Naive thymus-derived CD8-positive, alpha-beta T cell (primary cell): Measurements from ENCODE around the gene PGLYRP4. TPM values are rescaled to one million over a fixed set of nuclear protein-coding genes. Genes with fewer than 3 reads are reported as not detected.
A peak's percentile ranks its signal among the peaks of the same experiment; 100 is the strongest.
"Not testable (repeated sequence)": the region's sequence is repeated elsewhere in the genome, so short reads cannot be mapped to it uniquely, and the experiment has no call there.

Source experiments
- ATAC-seq, 2 donors: fragments of 150-1000 bp; cut with Tn5 transposase in 1 of 2; sonication (Bioruptor Pico), chemical (Tn5 transposase) in 1 of 2; 1 replicate in 1 of 2; 2 replicates in 1 of 2; pipeline ENCODE4 v1.10.0; 2021; ENCODE audit warnings: mild to moderate bottlenecking in 2 of 2, moderate library complexity in 2 of 2
- POLR2A ChIA-PET: fragments of 350-600 bp; sonication (Branson Sonifier 250); formaldehyde crosslinking; loops from one replicate; lab custom pipeline; 2021; ENCODE audit warnings: antibody characterized with exemption; lab: Charles Lee
- DNase-seq, 10 donors: peaks; one replicate each; pipeline versions ENCODE4 v3.0.0 to v3.0.0-alpha.2; 2020 to 2022
- H3K27ac Mint-ChIP-seq, 10 donors: one replicate each; pipeline ENCODE4 v1.8.0; 2020 to 2022; ENCODE audit warnings: mild to moderate bottlenecking in 10 of 10, mixed read lengths in 10 of 10, moderate library complexity in 4 of 10, inconsistent platforms in 1 of 10
- H3K27me3 Mint-ChIP-seq, 5 donors: one replicate each; pipeline ENCODE4 v1.8.0; 2021 to 2022; ENCODE audit warnings: mixed read lengths in 5 of 5
- H3K36me3 Mint-ChIP-seq, 3 donors: one replicate each; pipeline ENCODE4 v1.8.0; 2020 to 2022; ENCODE audit warnings: mixed read lengths in 3 of 3, mild to moderate bottlenecking in 2 of 3, inconsistent platforms in 1 of 3
- H3K4me1 Mint-ChIP-seq, 4 donors: one replicate each; pipeline ENCODE4 v1.8.0; 2021 to 2022; ENCODE audit warnings: mixed read lengths in 4 of 4
- H3K4me3 Mint-ChIP-seq, 10 donors: one replicate each; pipeline ENCODE4 v1.8.0; 2020 to 2022; ENCODE audit warnings: mild to moderate bottlenecking in 10 of 10, mixed read lengths in 10 of 10, moderate library complexity in 6 of 10, inconsistent platforms in 1 of 10
- H3K9me3 Mint-ChIP-seq, 9 donors: one replicate each; pipeline ENCODE4 v1.8.0; 2020 to 2022; ENCODE audit warnings: mixed read lengths in 9 of 9, mild to moderate bottlenecking in 3 of 9, inconsistent platforms in 1 of 9, moderate library complexity in 1 of 9
- polyA plus RNA-seq, 3 donors: library from polyadenylated mRNA; unstranded; fragments of 300-500 nt; fragmentation: Illumina TruSeq; gene quantifications; one replicate each; pipeline ENCODE4 v1.2.3, GENCODE V29; 2021
- total RNA-seq, 8 experiments: library from RNA in 2 of 8; stranded (reverse) in 2 of 8; gene quantifications; one replicate each; pipeline ENCODE4 v1.2.3 and lab custom pipeline; 2021 to 2026

Gene PGLYRP4
- total and polyA plus RNA-seq, 5 experiments from 2014 or later, result not detected

DNA sequence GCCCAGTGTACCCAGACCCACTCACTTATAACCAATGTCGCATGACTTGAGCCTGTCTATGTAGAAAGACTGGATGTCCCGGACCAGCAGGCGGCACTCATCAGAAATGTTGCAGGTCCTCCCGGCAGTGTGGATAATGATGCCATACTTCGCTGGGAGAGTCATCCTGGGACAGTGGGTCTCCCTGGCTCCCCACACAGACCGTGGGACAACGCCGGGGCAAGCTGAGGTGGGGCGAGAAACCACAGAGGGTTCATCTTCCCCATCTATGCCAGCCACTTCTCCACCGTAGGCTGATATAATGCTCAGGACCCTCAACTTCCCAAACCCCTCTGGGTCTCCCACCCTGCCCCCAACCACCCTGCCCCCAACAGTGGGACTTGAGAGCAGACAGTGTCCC, 8.3 kb downstream of the PGLYRP4 start:
- peak overlapping the region in 2 of 10 donors; percentile 4 to 8 for H3K27ac Mint-ChIP-seq
- H3K4me3 Mint-ChIP-seq, result peak overlapping the region in 4 of 10 donors; percentile 14 to 64 (median 45)
- H3K36me3 Mint-ChIP-seq, result no peaks in the 10 kb centered on the region
- ATAC-seq (no peak), DNase-seq (no peak)
- peaks cover 27 to 50% (median 38%) of the 10 kb centered on the region in 4 donors for H3K4me1 Mint-ChIP-seq
- peaks cover 5 to 29% (median 19%) of the 10 kb centered on the region in 5 donors for H3K27me3 Mint-ChIP-seq
- POLR2A ChIA-PET, result no interaction called here
- no peaks in the 10 kb centered on the region for H3K9me3 Mint-ChIP-seq

GRCh38 chr1:153339802-153340201, 8.8 kb downstream of the PGLYRP4 start:
- H3K4me3 Mint-ChIP-seq, result peak overlapping the region in 8 of 10 donors; percentile 14 to 64 (median 42)
- peaks cover 5 to 29% (median 18%) of the 10 kb centered on the region in 5 donors for H3K27me3 Mint-ChIP-seq
- no peaks in the 10 kb centered on the region for H3K36me3 Mint-ChIP-seq
- H3K27ac Mint-ChIP-seq, result peak overlapping the region in 7 of 10 donors; percentile 4 to 73 (median 32)
- POLR2A ChIA-PET, result no interaction called here
- no peaks in the 10 kb centered on the region for H3K9me3 Mint-ChIP-seq
- ATAC-seq (peak; percentile 46 to 72), DNase-seq (peak in 2 of 10 donors; percentile 23 to 26)
- H3K4me1 Mint-ChIP-seq, result peaks cover 27 to 45% (median 33%) of the 10 kb centered on the region in 4 donors

- Mint-ChIP-seq H3K9me3 (peaks cover 0 to 3% (median 0%) of the 10 kb centered on the region in 9 donors), H3K27ac (peak overlapping the region in 1 of 10 donors; percentile 38), H3K36me3 (no peaks in the 10 kb centered on the region), H3K4me1 (peaks cover 15 to 29% (median 20%) of the 10 kb centered on the region in 4 donors), H3K4me3 (no peak overlapping the region), H3K27me3 (peaks cover 5 to 14% (median 11%) of the 10 kb centered on the region in 5 donors)
- POLR2A ChIA-PET, result no interaction called here
- ATAC-seq (no peak), DNase-seq (no peak)
Measured at GRCh38 chr1:153337980-153338853, 10.4 kb downstream of the PGLYRP4 start.

DNA sequence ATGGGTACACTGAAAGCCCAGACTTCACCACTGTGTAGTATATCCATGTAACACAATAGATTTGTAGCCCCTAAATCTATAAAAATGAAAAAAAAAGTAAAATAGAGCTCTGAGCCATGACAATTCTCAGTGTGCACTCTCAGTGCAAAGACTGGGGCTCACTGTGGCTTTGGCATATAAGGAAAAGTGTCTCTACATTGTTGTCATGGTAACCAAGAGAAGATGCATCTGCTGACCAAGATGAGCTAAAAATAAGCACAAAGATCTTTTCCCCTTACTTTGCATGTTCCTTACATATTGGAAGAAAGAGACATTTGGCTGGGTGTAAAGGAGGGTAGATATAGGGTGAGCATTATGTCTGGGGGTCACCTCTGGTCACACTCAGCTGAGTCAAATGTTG, 12.0 kb downstream of the PGLYRP4 start:
- H3K4me1 Mint-ChIP-seq, result peaks cover 12 to 28% (median 20%) of the 10 kb centered on the region in 4 donors
- no peak overlapping the region for H3K4me3 Mint-ChIP-seq
- peaks cover 0 to 8% (median 0%) of the 10 kb centered on the region in 5 donors for H3K27me3 Mint-ChIP-seq
- POLR2A ChIA-PET, result no interaction called here
- ATAC-seq (no peak), DNase-seq (no peak)
- no peak overlapping the region for H3K27ac Mint-ChIP-seq
- peaks cover 0 to 19% (median 10%) of the 10 kb centered on the region in 9 donors for H3K9me3 Mint-ChIP-seq
- peaks cover 0 to 12% (median 10%) of the 10 kb centered on the region in 3 donors for H3K36me3 Mint-ChIP-seq

DNA sequence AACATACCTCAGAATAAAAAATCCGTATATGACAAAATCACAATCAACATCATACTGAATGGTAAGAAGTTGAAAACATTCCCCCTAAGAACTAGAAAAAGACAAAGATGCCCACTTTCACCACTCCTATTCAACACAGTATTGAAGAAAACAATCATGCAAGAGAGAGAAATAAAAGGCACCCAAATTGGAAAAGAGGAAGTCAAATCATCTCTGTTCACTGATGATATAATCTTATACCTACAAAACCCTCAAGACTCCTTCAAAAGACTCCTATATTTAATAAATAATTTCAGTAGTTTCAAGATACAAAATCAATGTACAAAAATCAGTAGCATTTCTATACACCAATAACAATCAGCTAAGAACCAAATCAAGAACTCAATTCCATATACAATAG, 14.7 kb downstream of the PGLYRP4 start:
- Mint-ChIP-seq H3K36me3 (peaks cover 0 to 29% (median 17%) of the 10 kb centered on the region in 3 donors), H3K4me1 (peaks cover 0 to 9% (median 5%) of the 10 kb centered on the region in 4 donors), H3K27me3 (peaks cover 0 to 15% (median 5%) of the 10 kb centered on the region in 5 donors), H3K4me3 (no peak overlapping the region), H3K9me3 (peaks cover 7 to 40% (median 30%) of the 10 kb centered on the region in 9 donors), H3K27ac (no peak overlapping the region)
- DNase-seq, result no peak
- POLR2A ChIA-PET, result no interaction called here
- ATAC-seq, result no peak

- Mint-ChIP-seq H3K9me3 (peaks cover 15 to 85% (median 40%) of the 10 kb centered on the region in 9 donors), H3K4me1 (no peaks in the 10 kb centered on the region), H3K27me3 (peaks cover 0 to 27% (median 5%) of the 10 kb centered on the region in 5 donors), H3K36me3 (peaks cover 2 to 38% (median 19%) of the 10 kb centered on the region in 3 donors), H3K4me3 (no peak overlapping the region), H3K27ac (no peak overlapping the region)
- ATAC-seq, result no peak
- no peak for DNase-seq
- POLR2A ChIA-PET, result no interaction called here
Measured at GRCh38 chr1:153324912-153325311, 23.7 kb downstream of the PGLYRP4 start.

DNA sequence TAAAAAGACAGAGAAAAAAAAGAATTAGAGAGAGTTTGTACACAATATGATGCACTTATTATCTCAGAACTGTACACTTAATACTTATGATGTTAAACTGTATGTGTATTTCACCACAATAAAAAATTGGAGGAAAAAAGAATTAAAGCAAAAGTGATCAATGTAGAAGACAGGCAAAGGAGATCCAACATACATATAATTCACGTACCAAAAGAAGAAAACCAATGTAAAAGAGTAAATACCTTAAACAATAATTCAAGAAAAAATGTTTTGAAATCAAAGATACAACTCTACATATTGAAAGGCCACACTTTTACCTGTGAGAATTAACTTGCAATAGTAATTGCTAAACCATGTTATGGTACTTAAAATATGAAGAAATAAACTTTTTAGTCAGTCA, 26.1 kb downstream of the PGLYRP4 start:
- peaks cover 6 to 61% (median 27%) of the 10 kb centered on the region in 9 donors for H3K9me3 Mint-ChIP-seq
- H3K36me3 Mint-ChIP-seq, result peaks cover 2 to 24% (median 17%) of the 10 kb centered on the region in 3 donors
- no peak for ATAC-seq
- POLR2A ChIA-PET, result no interaction called here
- DNase-seq, result no peak
- no peak overlapping the region for H3K4me3 Mint-ChIP-seq
- no peak overlapping the region for H3K27ac Mint-ChIP-seq
- no peaks in the 10 kb centered on the region for H3K4me1 Mint-ChIP-seq
- H3K27me3 Mint-ChIP-seq, result peaks cover 11 to 31% (median 14%) of the 10 kb centered on the region in 5 donors

GRCh38 chr1:153318145-153318544, 30.5 kb downstream of the PGLYRP4 start:
- H3K4me1 Mint-ChIP-seq, POLR2A ChIA-PET, H3K4me3 Mint-ChIP-seq, DNase-seq, H3K27ac Mint-ChIP-seq, ATAC-seq: not testable (repeated sequence)
- peaks cover 17 to 39% (median 26%) of the 10 kb centered on the region in 5 donors for H3K27me3 Mint-ChIP-seq
- peaks cover 2 to 24% (median 9%) of the 10 kb centered on the region in 3 donors for H3K36me3 Mint-ChIP-seq
- peaks cover 2 to 32% (median 19%) of the 10 kb centered on the region in 9 donors for H3K9me3 Mint-ChIP-seq

GRCh38 chr1:153316013-153316412, 32.6 kb downstream of the PGLYRP4 start:
- ATAC-seq, H3K4me3 Mint-ChIP-seq, H3K27ac Mint-ChIP-seq, DNase-seq, H3K4me1 Mint-ChIP-seq, POLR2A ChIA-PET, H3K36me3 Mint-ChIP-seq: not testable (repeated sequence)
- Mint-ChIP-seq H3K27me3 (peaks cover 17 to 34% (median 29%) of the 10 kb centered on the region in 5 donors), H3K9me3 (peaks cover 0 to 11% (median 2%) of the 10 kb centered on the region in 9 donors)

DNA sequence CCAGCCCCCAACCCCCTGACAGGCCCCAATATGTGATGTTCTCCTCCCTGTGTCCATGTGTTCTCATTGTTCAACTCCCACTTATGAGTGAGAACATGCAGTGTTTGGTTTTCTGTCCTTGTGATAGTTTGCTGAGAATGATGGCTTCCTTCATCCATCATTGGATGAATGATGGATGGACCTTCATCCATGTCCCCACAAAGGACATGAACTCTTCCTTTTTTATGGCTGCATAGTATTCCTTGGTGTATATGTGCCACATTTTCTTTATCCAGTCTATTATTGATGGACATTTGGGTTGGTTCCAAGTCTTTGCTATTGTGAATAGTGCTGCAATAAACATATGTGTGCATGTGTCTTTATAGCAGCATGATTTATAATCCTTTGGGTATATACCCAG, 34.3 kb downstream of the PGLYRP4 start:
- POLR2A ChIA-PET, H3K9me3 Mint-ChIP-seq, H3K4me3 Mint-ChIP-seq, ATAC-seq, DNase-seq, H3K4me1 Mint-ChIP-seq, H3K27ac Mint-ChIP-seq, H3K36me3 Mint-ChIP-seq: not testable (repeated sequence)
- peaks cover 10 to 31% (median 25%) of the 10 kb centered on the region in 5 donors for H3K27me3 Mint-ChIP-seq

GRCh38 chr1:153313288-153313687, 35.4 kb downstream of the PGLYRP4 start:
- DNase-seq (no peak), ATAC-seq (no peak)
- Mint-ChIP-seq H3K4me3 (no peak overlapping the region), H3K36me3 (no peaks in the 10 kb centered on the region), H3K27me3 (peaks cover 8 to 27% (median 21%) of the 10 kb centered on the region in 5 donors), H3K9me3 (peaks cover 0 to 6% (median 0%) of the 10 kb centered on the region in 9 donors), H3K27ac (no peak overlapping the region), H3K4me1 (no peaks in the 10 kb centered on the region)
- POLR2A ChIA-PET, result no interaction called here

GRCh38 chr1:153312570-153313186, 36.0 kb downstream of the PGLYRP4 start, which contains the start of gene PGLYRP3:
PGLYRP3 (minus strand) TSS chr1:153312952; CDS start chr1:153310665, 2,287 bp downstream.
- H3K27ac Mint-ChIP-seq, result no peak within 1 kb of the TSS
- peaks cover 13 to 25% (median 22%) of the 10 kb centered on the region in 5 donors for H3K27me3 Mint-ChIP-seq
- peaks cover 0 to under 1% (median 0%) of the 10 kb centered on the region in 4 donors for H3K4me1 Mint-ChIP-seq
- DNase-seq, result no peak
- peaks cover 0 to 4% (median 0%) of the 10 kb centered on the region in 9 donors for H3K9me3 Mint-ChIP-seq
- ATAC-seq, result no peak
- H3K36me3 Mint-ChIP-seq, result no peaks in the 10 kb centered on the region
- POLR2A ChIA-PET, result no interaction called here
- no peak within 1 kb of the TSS for H3K4me3 Mint-ChIP-seq
